ENCODE results near the gene IZUMO1.

Gene IZUMO1

DNA sequence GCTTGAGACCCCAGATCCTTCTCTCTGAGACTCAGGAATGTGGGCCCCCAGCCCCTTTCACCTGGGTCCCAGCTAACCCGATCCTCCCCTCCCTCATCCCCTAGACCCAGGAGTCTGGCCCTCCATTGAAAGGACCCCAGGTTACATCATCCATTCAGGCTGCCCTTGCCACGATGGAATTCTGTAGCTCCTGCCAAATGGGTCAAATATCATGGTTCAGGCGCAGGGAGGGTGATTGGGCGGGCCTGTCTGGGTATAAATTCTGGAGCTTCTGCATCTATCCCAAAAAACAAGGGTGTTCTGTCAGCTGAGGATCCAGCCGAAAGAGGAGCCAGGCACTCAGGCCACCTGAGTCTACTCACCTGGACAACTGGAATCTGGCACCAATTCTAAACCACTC is 9.1 kb upstream of the IZUMO1 start:
- H3K4me3 ChIP-seq (ENCODE audit: low read depth, low read length) = no peak overlapping the region
- TF ChIP-seq, protein P1, sequence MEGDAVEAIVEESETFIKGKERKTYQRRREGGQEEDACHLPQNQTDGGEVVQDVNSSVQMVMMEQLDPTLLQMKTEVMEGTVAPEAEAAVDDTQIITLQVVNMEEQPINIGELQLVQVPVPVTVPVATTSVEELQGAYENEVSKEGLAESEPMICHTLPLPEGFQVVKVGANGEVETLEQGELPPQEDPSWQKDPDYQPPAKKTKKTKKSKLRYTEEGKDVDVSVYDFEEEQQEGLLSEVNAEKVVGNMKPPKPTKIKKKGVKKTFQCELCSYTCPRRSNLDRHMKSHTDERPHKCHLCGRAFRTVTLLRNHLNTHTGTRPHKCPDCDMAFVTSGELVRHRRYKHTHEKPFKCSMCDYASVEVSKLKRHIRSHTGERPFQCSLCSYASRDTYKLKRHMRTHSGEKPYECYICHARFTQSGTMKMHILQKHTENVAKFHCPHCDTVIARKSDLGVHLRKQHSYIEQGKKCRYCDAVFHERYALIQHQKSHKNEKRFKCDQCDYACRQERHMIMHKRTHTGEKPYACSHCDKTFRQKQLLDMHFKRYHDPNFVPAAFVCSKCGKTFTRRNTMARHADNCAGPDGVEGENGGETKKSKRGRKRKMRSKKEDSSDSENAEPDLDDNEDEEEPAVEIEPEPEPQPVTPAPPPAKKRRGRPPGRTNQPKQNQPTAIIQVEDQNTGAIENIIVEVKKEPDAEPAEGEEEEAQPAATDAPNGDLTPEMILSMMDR (IDR thresholded peaks at IDR 0.05; ENCODE audit: borderline replicate concordance, insufficient read depth, low read depth, low read length) = no peak

DNA sequence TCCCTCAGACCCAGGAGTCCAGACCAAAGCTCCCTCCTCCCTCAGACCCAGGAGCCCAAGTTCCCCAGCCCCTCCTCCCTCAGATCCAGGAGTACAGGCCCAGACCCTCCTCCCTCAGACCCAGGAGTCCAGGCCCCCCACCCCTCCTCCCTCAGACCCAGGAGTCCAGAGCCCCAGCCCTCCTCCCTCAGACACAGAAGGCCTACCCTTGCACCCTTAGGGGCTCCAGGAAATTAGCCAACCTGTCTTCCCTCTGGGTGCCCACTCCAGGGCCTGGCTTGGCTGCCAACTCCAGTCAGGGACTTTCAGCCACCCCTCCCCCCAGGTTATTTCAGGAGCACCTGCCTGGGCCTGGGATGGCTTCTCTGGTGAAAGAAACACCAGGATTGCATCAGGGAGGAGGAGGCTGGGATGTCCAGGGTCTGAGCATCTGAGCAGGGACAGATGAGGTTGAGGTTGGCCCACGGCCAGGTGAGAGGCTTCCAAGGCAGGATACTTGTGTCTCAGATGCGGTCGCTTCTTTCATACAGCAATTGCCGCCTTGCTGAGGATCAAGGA is 8.5 kb upstream of the IZUMO1 start, which contains the start of gene FGF21:
Gene FGF21, plus strand, starts transcription at position 441 of the 558 bp plus-strand sequence. CDS start 713 bp downstream, outside the sequence.
- TF ChIP-seq, protein P1 (IDR thresholded peaks at IDR 0.05; ENCODE audit: borderline replicate concordance, insufficient read depth, low read depth, low read length) = no peak
- H3K4me3 ChIP-seq (ENCODE audit: low read depth, low read length) = no peak within 1 kb of the TSS

DNA sequence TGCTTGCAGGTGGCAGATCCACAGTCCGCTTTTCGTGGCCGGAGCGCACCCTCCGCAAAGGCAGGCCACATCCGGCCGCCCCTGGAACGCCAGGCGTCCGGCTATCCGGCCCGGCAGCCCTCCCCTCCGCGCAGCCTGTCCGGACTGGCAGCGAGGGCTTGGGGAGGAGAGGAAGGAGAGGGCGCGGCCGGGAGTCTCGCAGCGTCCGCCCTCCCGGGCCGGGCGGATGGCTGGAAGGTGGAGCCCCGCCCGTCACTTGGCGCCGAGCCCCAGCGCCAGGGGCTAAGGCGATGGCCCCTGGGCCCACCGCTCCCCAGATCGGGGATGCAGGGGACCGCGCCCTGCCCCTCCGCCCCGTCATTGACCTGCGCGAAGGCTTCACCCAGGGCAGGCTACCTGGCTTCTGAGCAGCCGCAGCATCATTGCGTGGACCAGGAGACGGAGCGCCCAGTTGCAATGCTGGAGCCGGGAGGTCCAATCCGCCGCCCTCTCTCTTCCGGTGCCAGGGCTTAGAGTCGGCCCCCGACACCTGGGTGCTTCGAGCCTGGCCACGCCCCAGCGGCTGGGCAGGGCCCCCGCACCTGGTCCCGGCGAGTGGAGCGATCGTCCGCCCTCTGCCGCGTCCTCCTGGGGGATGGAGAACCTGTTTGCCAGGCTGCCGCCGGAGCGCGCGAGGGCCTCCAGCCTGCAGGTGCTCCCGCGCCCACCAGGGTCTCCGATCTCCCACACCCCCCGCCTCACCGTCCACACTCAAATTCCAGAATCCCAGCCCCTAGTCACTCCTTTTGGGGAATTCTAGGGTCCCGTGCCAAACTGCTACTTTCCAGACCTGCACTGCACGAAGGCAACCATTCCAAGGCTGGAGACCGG is 6.0 kb upstream of the IZUMO1 start, which contains the start of gene FUT1:
Gene FUT1, minus strand, starts transcription at position 146 of the 870 bp plus-strand sequence. CDS start 1,360 bp downstream, outside the sequence.
- H3K4me3 ChIP-seq (ENCODE audit: low read depth, low read length) = no peak within 1 kb of the TSS
- TF ChIP-seq, protein P1 (IDR thresholded peaks at IDR 0.05; ENCODE audit: borderline replicate concordance, insufficient read depth, low read depth, low read length) = no peak

DNA sequence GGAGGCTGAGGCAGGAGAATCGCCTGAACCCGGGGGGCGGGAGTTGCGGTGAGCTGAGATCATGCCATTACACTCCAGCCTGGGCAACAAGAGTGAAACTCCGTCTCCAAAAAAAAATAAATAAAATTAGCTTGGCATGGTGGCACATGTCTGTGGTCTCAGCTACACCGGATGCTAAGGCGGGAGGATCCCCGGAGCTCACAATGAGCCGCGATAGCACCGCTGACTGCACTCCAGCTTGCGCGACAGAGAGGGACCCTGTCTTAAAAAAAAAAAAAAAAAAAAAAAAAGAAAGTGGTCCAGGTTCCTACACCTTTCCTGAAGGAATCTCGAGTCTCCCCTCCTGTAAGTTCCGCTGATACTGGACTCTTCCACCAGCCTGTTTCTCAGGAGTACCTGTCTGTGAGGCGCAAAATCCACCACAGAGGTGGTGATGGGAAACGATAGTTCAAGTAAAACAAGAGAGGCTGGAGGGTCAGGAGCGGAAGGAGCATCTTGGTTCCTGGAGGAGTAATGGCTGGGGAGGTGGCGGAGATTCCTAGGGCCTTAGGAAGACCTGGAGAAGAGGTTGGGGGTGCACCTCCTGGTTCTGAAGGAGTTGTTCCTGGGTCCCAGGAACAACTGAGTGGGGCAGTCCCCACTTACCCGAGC is 5.3 kb upstream of the IZUMO1 start:
- TF ChIP-seq, protein P1 (IDR thresholded peaks at IDR 0.05; ENCODE audit: borderline replicate concordance, insufficient read depth, low read depth, low read length) = no peak
- H3K4me3 ChIP-seq (ENCODE audit: low read depth, low read length) = no peak overlapping the region

DNA sequence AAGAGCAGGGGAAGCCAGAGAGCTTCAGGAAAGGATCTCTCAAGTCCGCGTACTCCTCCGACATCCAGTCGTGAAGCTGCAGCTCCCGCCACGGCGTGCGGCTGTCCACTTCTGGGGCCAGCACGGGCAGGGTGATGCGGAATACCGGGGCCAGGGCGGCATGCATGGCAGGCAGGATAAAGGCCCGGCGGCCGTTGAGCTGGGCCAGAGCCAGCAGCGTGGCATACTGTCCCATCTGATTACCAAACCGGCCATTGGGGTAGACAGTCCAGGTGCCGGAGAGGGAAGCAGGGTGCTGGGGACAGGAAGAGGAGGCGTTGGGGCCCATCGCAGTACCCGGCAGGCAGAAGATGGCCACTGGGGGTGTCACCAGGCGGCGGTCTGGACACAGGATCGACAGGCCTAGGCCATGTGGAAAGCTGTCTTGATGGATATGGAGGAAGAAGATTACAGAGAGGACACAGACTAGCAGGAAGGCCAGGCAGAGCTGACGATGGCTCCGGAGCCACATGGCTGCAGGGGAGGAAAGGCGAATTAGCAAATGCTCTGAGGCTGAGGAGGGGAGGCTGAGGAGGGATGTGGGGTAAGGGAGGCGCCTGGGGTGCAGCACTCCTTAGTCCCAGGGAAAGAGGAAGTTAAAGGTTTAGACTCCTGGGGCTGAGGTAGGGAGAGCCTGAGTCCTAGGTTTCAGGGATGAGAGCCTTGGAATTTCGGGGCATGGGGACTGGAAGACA is 4.2 kb upstream of the IZUMO1 start:
- H3K4me3 ChIP-seq (ENCODE audit: low read depth, low read length) = no peak overlapping the region

DNA sequence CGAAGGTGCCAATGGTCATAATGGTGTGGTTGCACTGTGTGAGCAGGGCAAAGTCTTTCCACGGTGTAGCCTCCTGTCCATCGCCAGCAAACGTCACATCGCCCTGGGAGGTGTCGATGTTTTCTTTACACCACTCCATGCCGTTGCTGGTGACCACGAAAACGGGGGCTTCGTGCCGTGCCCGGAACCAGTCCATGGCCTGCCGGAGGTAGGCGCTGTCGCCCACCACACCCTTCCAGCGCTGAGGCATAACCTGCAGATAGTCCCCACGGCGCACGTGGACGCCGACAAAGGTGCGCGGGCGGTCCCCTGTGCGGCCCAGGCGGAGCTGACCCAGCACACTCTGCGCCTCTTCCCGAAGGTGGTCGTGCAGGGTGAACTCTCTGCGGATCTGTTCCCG is 3.6 kb upstream of the IZUMO1 start:
- TF ChIP-seq, protein P1 (IDR thresholded peaks at IDR 0.05; ENCODE audit: borderline replicate concordance, insufficient read depth, low read depth, low read length) = no peak
- no peak overlapping the region for H3K4me3 ChIP-seq (ENCODE audit: low read depth, low read length)

More for the DNA sequence above, 4.2 kb upstream of the IZUMO1 start:
- TF ChIP-seq, protein P1 (IDR thresholded peaks at IDR 0.05; ENCODE audit: borderline replicate concordance, insufficient read depth, low read depth, low read length) = no peak

Data from GM12875 (cell line).